ENCODE measurements around the gene DGKK. TPM values are rescaled to one million over a fixed set of nuclear protein-coding genes. Genes with fewer than 3 reads are reported as not detected.

The DGKK gene
- total RNA-seq, 1 experiment from 2014 or later: 1.6 TPM

GRCh38 chrX:50484662-50485061 is 14.0 kb upstream of the DGKK start:
- no peak overlapping the region for H2BK12ac ChIP-seq (ENCODE audit: insufficient read length, low read depth, low read length)
- no peak overlapping the region for H3K9ac ChIP-seq (ENCODE audit: extremely low read depth, insufficient read length, low read length)
- WGBS (ENCODE audit: extremely low coverage, insufficient read length, low lambda C conversion rate): no CpG with 5 or more reads among the region's 1 CpG
- no peak overlapping the region for H2AK5ac ChIP-seq (ENCODE audit: insufficient read length, low read length)
- no peak overlapping the region for H4K91ac ChIP-seq (ENCODE audit: insufficient read length, low read depth, low read length)
- H3K14ac ChIP-seq (ENCODE audit: insufficient read depth, low read length): no peak overlapping the region
- no peak overlapping the region; a peak in 1 of 5 replicates for H3K4me3 Mint-ChIP-seq
- H2BK20ac ChIP-seq (ENCODE audit: low read depth, low read length, poor library complexity, severe bottlenecking): no peak overlapping the region
- H3K56ac ChIP-seq (ENCODE audit: insufficient read length, low read depth, low read length): no peak overlapping the region
- peaks cover 2% of the 10 kb centered on the region in 2 experiments; a peak in 3 of 4 replicates for H3K4me1 Mint-ChIP-seq
- H4K5ac ChIP-seq (ENCODE audit: insufficient read length, low read depth, low read length): no peak overlapping the region
- H4K8ac ChIP-seq (replicated peaks; ENCODE audit: insufficient read length, low read depth, low read length): no peak overlapping the region
- H4K20me1 ChIP-seq (ENCODE audit: control insufficient read depth, insufficient read depth, insufficient read length): no peaks in the 10 kb centered on the region
- no peaks in the 10 kb centered on the region for H3K27me3 ChIP-seq (ENCODE audit: insufficient read depth, low read length)
- H3K4me2 ChIP-seq (ENCODE audit: insufficient read depth, insufficient read length, low read length): no peak overlapping the region
- no peak overlapping the region for H3T11ph ChIP-seq (ENCODE audit: low read length)
- H3K9me3 Mint-ChIP-seq: peaks cover 41 to 72% of the 10 kb centered on the region in 2 experiments
- no peaks in the 10 kb centered on the region; the same call in 1 of the 2 replicates for H3K27me3 Mint-ChIP-seq (ENCODE audit: low read depth)
- H3K27ac Mint-ChIP-seq: no peak overlapping the region
- no peak overlapping the region for H2BK120ac ChIP-seq (ENCODE audit: low read depth, low read length, poor library complexity, severe bottlenecking)
- H2BK5ac ChIP-seq (ENCODE audit: insufficient read length, low read length): no peak overlapping the region
- TF ChIP-seq CTCF (conservative IDR thresholded peaks at IDR 0.05): no peak
- H3K9me3 ChIP-seq (ENCODE audit: control insufficient read depth, low read depth, low read length): no peaks in the 10 kb centered on the region
- H3K23ac ChIP-seq (ENCODE audit: insufficient read length, low read depth, low read length): no peak overlapping the region
- no peak overlapping the region for H3K18ac ChIP-seq (ENCODE audit: insufficient read length, low read depth, low read length)
- no peaks in the 10 kb centered on the region for H3K4me1 ChIP-seq (ENCODE audit: insufficient read depth, low read length)
- no peaks in the 10 kb centered on the region for H3K79me2 ChIP-seq (ENCODE audit: insufficient read depth, low read length)
- H3K4ac ChIP-seq (ENCODE audit: low read depth, low read length): no peak overlapping the region
- H2AFZ ChIP-seq (ENCODE audit: low read length): no peak overlapping the region
- H3K79me1 ChIP-seq (ENCODE audit: insufficient read depth, low read depth, low read length, poor library complexity, severe bottlenecking): no peaks in the 10 kb centered on the region
- H3K23me2 ChIP-seq (ENCODE audit: insufficient read length, low read depth, low read length, poor library complexity, severe bottlenecking): no peaks in the 10 kb centered on the region
- H2BK15ac ChIP-seq (ENCODE audit: low read depth, low read length): no peak overlapping the region
- H3K27ac ChIP-seq (ENCODE audit: insufficient read length, low read depth, low read length): no peak overlapping the region
- DNase-seq: no peak
- peaks cover 0 to 6% (median 3%) of the 10 kb centered on the region in 3 experiments; a peak in 4 of 7 replicates for H3K36me3 Mint-ChIP-seq (ENCODE audit: insufficient read depth in 1 of 3, low read depth in 3 of 3)
